ENCODE measurements around the gene PDIA5.

Gene PDIA5

GRCh38 chr3:123096731-123097130, 29.9 kb downstream of the PDIA5 start:
- H3K4me3 ChIP-seq (ENCODE audit: low read depth, low read length), result no peak overlapping the region
- DNase-seq (ENCODE audit: low read depth), result no peak
- TF ChIP-seq, protein P1, sequence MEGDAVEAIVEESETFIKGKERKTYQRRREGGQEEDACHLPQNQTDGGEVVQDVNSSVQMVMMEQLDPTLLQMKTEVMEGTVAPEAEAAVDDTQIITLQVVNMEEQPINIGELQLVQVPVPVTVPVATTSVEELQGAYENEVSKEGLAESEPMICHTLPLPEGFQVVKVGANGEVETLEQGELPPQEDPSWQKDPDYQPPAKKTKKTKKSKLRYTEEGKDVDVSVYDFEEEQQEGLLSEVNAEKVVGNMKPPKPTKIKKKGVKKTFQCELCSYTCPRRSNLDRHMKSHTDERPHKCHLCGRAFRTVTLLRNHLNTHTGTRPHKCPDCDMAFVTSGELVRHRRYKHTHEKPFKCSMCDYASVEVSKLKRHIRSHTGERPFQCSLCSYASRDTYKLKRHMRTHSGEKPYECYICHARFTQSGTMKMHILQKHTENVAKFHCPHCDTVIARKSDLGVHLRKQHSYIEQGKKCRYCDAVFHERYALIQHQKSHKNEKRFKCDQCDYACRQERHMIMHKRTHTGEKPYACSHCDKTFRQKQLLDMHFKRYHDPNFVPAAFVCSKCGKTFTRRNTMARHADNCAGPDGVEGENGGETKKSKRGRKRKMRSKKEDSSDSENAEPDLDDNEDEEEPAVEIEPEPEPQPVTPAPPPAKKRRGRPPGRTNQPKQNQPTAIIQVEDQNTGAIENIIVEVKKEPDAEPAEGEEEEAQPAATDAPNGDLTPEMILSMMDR (IDR thresholded peaks at IDR 0.05; ENCODE audit: insufficient read depth, low read depth, low read length, missing control alignments), result no peak

- no peak overlapping the region for H3K4me3 ChIP-seq (ENCODE audit: low read depth, low read length)
- TF ChIP-seq, protein P1 (IDR thresholded peaks at IDR 0.05; ENCODE audit: insufficient read depth, low read depth, low read length, missing control alignments), result no peak
- DNase-seq (ENCODE audit: low read depth), result no peak
Observed at GRCh38 chr3:123098426-123099330, 31.9 kb downstream of the PDIA5 start.

DNA sequence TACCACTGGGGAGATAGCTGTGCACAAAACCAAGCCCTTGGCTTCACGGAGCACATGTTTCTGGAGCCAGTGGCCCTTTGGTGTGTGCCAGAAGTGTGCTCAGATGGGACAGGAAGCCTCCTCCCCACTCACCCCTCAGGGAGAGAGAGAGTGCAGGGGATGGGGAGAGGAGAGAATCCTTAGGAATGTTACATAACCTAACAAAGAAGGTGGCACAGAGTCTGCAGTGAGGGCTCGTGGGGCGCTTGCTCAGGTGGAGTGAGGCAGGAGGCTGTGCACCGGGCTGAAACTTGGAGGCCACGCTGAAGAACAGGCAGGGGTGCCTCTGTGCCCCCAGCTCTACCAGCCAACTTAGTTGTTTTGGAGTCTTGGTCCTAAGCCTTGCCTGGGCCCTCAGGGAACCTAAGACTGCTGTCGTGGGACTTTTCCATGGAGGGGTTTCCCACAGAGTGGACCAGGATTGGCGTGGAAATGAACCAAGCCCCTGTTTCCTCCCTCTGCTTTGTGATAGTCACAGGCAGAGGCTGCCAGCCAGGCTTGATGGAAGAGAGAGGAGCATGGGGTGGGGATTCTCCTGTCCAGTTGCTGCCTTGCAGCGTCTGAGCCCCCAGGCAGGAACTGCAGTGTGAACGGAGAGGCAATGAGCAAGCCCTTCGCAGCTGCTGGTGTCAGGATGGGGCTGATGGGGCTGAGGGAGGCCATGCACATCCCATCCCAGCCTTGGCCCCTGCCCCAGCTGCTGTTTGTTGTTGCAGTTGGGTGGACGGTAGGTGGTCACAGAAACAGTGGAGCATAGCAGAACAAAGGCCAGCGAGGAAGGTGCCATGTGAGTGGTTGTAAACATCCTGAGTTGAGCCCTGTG, 32.7 kb downstream of the PDIA5 start:
- no peak overlapping the region for H3K4me3 ChIP-seq (ENCODE audit: low read depth, low read length)
- DNase-seq (ENCODE audit: low read depth), result no peak
- TF ChIP-seq, protein P1 (IDR thresholded peaks at IDR 0.05; ENCODE audit: insufficient read depth, low read depth, low read length, missing control alignments), result no peak

GRCh38 chr3:123100193-123100776, 33.5 kb downstream of the PDIA5 start:
- DNase-seq (ENCODE audit: low read depth), result no peak
- no peak overlapping the region for H3K4me3 ChIP-seq (ENCODE audit: low read depth, low read length)
- TF ChIP-seq, protein P1 (IDR thresholded peaks at IDR 0.05; ENCODE audit: insufficient read depth, low read depth, low read length, missing control alignments), result no peak

DNA sequence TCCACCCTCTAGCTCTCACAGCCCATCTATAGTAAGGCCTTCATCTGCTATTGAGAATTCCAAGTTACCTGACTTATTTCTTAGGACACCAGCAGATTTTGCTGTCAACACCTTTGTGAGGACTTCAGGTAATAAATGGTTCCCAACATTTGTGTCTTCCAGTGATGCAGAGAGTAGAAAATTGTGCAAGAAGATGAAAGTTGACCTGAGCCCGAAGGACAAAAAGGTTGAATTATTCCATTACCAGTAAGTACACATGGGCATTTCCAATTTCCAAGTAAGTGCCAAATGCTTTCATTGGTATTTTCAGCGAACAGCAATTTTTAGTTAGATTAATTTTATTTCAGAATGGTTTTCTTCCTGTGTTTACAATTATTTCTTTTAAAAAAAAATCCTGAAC, 35.4 kb downstream of the PDIA5 start:
- no peak overlapping the region for H3K4me3 ChIP-seq (ENCODE audit: low read depth, low read length)
- TF ChIP-seq, protein P1 (IDR thresholded peaks at IDR 0.05; ENCODE audit: insufficient read depth, low read depth, low read length, missing control alignments), result no peak
- DNase-seq (ENCODE audit: low read depth), result no peak

DNA sequence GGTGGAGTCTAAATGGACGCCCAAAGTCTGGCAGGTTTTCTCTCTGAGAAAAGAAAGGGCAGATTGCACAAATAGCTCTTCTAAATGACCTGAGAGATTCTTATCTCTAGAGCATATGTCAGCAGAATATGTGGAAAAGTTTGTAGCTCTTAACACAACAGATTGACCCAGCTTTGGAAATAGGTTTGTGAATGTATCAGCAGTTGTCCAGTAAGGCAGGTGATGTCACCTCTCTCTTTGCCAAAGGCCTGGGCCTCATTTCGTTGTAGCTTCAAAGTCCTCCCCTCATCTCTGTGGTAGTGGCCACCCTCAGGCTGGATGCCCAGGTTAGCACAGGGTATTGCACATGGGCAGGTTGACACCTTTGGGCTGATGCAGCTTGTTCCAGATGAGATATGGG, 36.0 kb downstream of the PDIA5 start:
- H3K4me3 ChIP-seq (ENCODE audit: low read depth, low read length), result no peak overlapping the region
- TF ChIP-seq, protein P1 (IDR thresholded peaks at IDR 0.05; ENCODE audit: insufficient read depth, low read depth, low read length, missing control alignments), result no peak
- DNase-seq (ENCODE audit: low read depth), result no peak
